ENCODE results near the gene ATP6V0A1.

ATP6V0A1 gene

DNA sequence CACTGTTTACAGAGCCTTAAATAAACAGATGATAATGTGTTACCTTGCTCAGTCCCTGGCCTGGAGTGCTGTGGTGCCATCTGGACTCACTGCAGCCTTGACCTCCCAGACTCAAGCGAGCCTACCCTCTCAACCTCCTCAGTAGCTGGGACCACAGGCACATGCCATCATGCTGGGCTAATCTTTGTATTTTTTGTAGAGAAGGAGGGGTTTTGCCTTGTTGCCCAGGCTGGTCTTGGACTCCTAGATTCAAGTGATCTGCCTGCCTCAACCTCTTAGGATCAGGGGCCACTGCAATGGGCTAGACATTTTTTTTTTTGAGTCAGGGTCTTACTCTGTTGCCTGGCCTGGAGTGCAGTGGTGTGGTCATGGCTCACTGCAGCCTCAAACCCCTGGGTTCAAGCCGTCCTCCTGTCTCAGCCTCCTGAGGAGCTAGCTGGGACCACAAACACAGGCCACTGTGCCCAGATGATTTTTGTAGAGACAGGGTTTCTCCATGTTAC, 72.3 kb downstream of the ATP6V0A1 start:
- no peak for TF ChIP-seq MYC (IDR thresholded peaks at IDR 0.05; ENCODE audit: low read depth, low read length)
- TF ChIP-seq, protein P1, sequence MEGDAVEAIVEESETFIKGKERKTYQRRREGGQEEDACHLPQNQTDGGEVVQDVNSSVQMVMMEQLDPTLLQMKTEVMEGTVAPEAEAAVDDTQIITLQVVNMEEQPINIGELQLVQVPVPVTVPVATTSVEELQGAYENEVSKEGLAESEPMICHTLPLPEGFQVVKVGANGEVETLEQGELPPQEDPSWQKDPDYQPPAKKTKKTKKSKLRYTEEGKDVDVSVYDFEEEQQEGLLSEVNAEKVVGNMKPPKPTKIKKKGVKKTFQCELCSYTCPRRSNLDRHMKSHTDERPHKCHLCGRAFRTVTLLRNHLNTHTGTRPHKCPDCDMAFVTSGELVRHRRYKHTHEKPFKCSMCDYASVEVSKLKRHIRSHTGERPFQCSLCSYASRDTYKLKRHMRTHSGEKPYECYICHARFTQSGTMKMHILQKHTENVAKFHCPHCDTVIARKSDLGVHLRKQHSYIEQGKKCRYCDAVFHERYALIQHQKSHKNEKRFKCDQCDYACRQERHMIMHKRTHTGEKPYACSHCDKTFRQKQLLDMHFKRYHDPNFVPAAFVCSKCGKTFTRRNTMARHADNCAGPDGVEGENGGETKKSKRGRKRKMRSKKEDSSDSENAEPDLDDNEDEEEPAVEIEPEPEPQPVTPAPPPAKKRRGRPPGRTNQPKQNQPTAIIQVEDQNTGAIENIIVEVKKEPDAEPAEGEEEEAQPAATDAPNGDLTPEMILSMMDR (IDR thresholded peaks at IDR 0.05; ENCODE audit: low read depth, low read length) = no peak
- TF ChIP-seq, protein P2, sequence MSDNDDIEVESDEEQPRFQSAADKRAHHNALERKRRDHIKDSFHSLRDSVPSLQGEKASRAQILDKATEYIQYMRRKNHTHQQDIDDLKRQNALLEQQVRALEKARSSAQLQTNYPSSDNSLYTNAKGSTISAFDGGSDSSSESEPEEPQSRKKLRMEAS (IDR thresholded peaks at IDR 0.05; ENCODE audit: low read depth, low read length) = no peak
- TF ChIP-seq POLR2A (IDR thresholded peaks at IDR 0.05; ENCODE audit: extremely low read depth, insufficient read length) = no peak
- no peak for DNase-seq (ENCODE audit: low read depth)
- H3K4me3 ChIP-seq (ENCODE audit: low read depth, low read length) = no peak overlapping the region

DNA sequence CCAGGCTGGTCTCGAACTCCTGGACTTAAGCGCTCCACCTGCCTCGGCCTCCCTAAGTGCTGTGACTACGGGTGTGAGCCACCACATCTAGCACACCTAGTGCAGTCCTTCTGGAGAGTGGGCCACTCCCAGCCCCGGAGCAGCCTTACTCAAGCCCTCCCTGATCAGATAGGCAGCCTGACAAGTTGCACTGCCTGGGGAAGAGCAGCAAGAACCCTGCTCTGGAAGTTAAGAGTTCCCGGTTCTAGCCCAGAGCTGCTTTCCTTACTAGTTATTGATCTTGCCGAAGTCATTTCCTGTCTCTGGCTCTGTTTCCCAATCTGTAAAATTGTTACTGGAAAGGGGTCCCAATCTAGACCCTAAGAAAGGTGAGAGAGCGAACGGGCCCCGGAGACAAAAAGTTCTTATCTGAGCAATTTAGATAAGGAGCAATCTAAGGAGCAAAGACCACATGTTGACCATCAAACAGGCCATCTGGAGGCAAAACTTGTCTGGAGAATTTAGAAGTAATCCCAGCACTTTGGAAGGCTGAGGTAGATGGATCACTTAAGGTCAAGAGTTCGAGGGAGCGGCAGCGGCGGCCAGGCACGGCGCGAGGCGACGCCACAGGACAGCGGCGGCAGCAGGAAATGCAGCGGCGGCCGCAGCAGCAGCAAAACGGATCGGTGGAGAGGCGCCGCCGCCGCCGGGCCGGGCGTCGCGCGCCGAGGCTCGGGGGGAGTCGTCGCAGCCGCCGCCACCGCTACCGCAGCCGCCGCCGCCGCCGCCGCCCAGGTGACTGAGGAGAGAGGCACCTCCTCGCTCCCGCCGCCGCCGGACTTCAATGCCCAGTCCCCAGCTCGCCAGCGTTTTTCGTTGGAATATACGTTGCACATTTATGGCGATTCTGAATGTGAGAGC, 73.0 kb downstream of the ATP6V0A1 start:
- TF ChIP-seq, protein P1 (IDR thresholded peaks at IDR 0.05; ENCODE audit: low read depth, low read length) = no peak
- TF ChIP-seq POLR2A (IDR thresholded peaks at IDR 0.05; ENCODE audit: extremely low read depth, insufficient read length) = no peak
- no peak for TF ChIP-seq MYC (IDR thresholded peaks at IDR 0.05; ENCODE audit: low read depth, low read length)
- TF ChIP-seq, protein P2 (IDR thresholded peaks at IDR 0.05; ENCODE audit: low read depth, low read length) = no peak
- peak; percentile 80 for DNase-seq (ENCODE audit: low read depth)
- peak overlapping the region; percentile 55 for H3K4me3 ChIP-seq (ENCODE audit: low read depth, low read length)

DNA sequence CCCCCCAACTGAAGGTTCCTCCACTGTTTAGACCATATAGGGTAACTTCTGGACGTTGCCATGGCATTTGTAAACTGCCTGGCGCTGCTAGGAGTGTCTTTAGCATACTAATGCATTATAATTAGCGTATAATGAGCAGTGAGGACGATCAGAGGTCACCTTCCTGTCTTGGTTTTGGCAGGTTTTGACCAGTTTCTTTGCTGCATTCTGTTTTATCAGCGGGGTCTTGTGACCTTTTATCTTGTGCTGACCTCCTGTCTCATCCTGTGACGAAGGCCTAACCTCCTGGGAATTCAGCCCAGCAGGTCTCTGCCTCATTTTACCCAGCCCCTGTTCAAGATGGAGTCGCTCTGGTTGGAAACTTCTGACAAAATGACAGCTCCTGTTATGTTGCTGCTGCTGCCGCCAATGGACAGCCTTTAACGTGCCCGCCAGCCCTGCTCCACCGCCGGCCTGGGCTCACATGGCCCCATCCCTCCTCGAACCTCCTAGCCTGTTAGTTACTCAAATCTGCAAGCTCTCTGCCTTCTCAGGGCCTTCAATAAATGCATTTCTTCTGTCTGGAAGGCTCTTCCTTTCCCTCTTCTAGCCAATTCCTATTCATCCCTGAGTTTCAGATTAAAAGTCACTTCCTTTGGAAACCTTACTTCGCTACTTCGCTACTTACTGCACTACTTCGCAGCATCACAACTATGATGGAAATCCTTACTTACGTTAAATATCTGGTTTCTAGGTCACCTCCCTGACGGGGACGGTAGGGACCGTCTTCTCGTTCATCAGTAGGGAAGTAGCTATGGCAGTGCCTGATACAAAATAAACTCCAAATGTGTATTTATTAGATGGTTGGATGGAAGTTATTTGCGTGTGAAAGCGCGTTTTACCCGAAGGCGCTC, 76.7 kb downstream of the ATP6V0A1 start:
- TF ChIP-seq, protein P2 (IDR thresholded peaks at IDR 0.05; ENCODE audit: low read depth, low read length) = no peak
- H3K4me3 ChIP-seq (ENCODE audit: low read depth, low read length) = peak overlapping the region; percentile 56
- peak; percentile 24 for DNase-seq (ENCODE audit: low read depth)

DNA sequence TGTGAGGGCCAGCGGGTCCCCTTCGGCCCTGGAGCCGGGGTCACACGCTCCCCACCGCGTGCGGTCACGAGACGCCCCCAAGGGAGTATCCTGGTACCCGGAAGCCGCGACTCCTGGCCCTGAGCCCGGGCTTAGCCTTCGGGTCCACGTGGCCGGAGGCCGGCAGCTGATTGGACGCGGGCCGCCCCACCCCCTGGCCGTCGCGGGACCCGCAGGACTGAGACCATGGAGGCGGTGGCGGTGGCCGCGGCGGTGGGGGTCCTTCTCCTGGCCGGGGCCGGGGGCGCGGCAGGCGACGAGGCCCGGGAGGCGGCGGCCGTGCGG, 77.3 kb downstream of the ATP6V0A1 start, which contains the start of gene NAGLU:
NAGLU (plus strand) TSS at position 194 of the 324 bp plus-strand sequence; CDS start at position 226, 32 bp downstream.
- TF ChIP-seq, protein P2 (IDR thresholded peaks at IDR 0.05; ENCODE audit: low read depth, low read length) = peak; percentile 98
- TF ChIP-seq, protein P1 (IDR thresholded peaks at IDR 0.05; ENCODE audit: low read depth, low read length) = no peak
- TF ChIP-seq POLR2A (IDR thresholded peaks at IDR 0.05; ENCODE audit: extremely low read depth, insufficient read length) = peak; percentile 44
- peak; percentile 53; the same call in 1 of the 2 replicates for TF ChIP-seq MYC (IDR thresholded peaks at IDR 0.05; ENCODE audit: low read depth, low read length)
- peak within 1 kb of the TSS; percentile 85 for H3K4me3 ChIP-seq (ENCODE audit: low read depth, low read length)
- peak; percentile 94 for DNase-seq (ENCODE audit: low read depth)

DNA sequence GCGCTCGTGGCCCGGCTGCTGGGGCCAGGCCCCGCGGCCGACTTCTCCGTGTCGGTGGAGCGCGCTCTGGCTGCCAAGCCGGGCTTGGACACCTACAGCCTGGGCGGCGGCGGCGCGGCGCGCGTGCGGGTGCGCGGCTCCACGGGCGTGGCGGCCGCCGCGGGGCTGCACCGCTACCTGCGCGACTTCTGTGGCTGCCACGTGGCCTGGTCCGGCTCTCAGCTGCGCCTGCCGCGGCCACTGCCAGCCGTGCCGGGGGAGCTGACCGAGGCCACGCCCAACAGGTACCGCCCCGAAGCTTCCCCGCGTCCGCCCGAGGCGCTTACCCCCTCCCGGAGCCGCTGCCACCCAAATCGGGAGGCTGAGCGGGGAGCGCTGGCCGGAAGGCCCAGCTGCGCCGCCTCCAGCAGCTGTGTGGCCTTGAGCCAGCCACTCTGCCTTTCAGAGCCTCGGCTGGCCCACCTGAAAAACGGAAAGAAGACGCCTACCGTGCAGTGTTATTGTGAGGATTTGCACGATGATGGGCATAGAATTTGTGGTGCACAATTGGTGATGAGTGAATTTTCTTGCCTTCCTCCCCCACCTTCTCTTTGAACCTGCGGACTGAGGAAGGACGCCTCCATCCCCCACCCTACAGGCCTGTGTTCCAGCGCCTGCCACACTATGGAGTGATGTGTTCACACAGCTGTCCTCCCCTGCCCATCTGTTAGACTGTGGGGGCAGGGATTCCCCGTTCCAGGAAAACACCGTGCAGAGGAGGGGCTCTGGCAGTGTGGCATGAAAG, 77.9 kb downstream of the ATP6V0A1 start:
- TF ChIP-seq, protein P2 (IDR thresholded peaks at IDR 0.05; ENCODE audit: low read depth, low read length) = peak; percentile 93
- TF ChIP-seq MYC (IDR thresholded peaks at IDR 0.05; ENCODE audit: low read depth, low read length) (peak; percentile 95), POLR2A (IDR thresholded peaks at IDR 0.05; ENCODE audit: extremely low read depth, insufficient read length) (peak; percentile 9)
- TF ChIP-seq, protein P1 (IDR thresholded peaks at IDR 0.05; ENCODE audit: low read depth, low read length) = no peak
- peak overlapping the region; percentile 85 for H3K4me3 ChIP-seq (ENCODE audit: low read depth, low read length)
- DNase-seq (ENCODE audit: low read depth) = peak; percentile 90

Measured in NB4 (cell line).